HG02642 (cell line): Measurements from ENCODE around the gene TANC1.

Experiments used
- ATAC-seq: cut with Tn5 transposase; IDR thresholded peaks from one replicate; pipeline ENCODE4 v1.9.1; 2021; ENCODE audit warnings: mild to moderate bottlenecking; ENCODE audit not compliant: unreplicated experiment, poor library complexity

Gene TANC1

DNA sequence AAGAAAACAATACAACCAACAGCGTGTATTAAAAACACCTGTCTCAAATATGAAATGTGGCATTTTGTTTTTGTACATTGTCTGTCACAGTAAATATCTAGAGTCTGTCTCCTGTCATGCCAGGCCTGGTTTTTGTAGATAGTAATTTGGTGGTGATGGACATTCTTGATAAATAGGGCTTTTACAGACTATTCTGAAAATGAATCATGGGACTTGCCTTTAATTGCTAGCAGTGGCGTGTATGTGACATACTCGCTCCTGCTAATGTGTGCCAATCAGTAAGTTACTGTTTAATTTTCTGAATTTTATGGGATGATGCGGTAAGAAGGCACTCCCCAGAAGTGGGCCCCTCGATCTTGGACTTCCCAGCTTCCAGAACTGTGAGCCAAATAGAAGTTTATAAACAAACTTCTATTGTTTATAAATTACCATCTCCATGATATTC lies 83.7 kb downstream of the TANC1 start:
- ATAC-seq = no peak

DNA sequence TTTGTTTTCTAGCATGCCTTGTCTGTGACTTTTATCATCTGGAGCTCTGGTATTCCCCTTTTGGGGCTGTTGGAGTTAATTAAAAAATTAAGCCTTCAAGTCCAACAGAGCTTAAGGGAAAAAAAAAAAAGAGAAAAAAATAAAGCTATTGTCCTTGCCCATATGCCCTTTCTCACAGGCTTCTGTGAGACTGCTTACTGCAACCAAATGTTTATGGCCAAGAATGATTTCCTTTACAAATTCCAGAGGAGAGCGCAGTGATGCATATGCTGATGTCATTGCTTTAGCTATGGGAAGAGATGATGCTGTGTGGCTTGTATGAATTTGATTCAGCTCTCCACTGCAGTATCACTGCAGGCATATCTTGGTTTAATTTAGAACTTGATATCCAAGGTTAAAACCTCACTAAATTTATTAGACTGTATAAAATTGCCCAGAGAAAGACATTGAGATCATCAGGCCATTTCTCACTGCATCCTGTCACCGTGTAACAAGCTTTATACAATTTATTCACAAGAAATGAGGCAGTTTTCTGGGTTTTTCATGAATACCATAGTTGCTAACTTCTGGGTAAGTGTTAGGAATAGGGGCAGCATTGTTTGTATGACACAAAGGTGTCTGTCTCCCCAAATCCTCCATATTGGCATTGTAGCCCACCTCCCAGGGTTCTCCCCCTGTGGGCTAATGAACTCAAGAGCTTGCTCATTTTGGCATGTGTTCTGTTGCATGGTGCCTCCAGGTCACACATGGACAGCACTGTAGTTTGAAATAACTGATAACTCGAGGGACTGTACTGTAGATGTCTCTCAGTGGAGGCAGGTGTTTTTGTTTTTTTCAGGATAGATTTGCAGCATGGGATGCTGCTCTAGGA lies 85.0 kb downstream of the TANC1 start:
- ATAC-seq = no peak

DNA sequence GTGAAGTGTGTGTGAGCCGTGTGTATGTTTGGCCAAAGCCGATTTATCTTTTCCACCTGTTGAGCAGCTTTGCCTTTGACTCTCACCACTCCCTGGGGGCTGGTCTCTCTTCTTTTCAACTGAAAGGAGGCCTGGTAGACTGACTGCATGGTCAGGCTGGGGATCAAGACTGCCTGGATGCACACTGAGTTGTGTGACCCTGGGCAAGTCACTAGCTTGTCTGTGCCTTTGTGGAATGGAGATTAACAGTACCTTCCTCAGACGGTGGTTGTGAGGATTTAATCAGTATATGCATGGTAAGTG lies 85.5 kb downstream of the TANC1 start:
- ATAC-seq = no peak

DNA sequence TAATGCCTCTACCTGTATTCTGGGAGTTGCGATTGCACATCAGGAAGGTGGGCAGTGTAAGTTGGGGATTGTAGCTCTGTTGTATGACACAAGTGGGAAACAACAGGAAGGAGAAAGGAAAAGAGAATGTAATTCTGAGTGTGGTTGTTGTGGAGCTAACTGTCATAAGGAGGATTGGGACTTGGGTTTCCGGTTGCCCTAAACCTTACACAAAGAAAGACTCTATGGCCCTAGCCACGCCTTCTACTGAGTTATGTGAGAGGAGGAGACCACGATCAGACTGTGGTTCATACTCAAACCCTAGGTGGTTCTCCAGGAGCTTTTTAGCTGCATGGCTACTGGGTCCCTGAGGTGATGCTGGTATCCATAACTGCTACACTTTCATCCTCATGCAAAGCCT lies 86.5 kb downstream of the TANC1 start:
- ATAC-seq = no peak

DNA sequence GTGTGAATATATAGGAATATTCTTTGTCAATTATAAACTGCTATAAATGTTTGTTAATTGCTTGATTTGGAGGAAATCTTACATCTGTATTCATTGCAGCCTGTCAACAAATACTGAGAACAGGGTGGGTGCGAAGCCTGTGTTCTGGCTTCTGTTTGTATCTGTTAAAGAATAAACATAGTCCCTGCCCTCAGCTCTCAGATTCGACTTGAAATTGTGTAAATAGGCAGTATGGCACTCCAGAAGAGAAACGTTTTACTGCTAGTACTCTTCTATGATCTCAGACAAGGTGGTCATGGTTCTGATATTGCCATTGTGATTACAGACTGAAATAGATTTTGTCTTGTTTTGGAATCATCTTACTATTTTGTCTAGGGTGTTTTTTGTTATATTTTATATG lies 92.1 kb downstream of the TANC1 start:
- ATAC-seq = no peak

DNA sequence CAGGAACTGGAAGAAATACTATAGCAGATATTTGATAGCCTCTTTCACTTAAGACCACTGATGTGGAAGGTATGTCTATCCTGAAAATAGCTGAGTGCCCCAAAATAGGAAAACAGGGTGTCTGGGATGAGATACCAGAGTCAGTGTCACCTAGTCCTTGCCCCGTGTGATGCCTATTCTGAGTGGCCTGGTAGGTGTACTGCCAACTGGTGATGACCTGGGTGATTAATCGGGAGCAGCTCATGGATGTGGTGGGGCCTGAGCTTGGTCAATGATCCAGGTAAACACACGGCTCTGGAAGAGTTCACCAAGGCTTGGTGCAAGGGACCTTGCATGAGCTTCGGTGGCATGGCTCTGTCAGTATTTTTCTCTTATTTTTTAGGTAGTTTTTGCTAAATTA lies 95.2 kb downstream of the TANC1 start:
- ATAC-seq = no peak

DNA sequence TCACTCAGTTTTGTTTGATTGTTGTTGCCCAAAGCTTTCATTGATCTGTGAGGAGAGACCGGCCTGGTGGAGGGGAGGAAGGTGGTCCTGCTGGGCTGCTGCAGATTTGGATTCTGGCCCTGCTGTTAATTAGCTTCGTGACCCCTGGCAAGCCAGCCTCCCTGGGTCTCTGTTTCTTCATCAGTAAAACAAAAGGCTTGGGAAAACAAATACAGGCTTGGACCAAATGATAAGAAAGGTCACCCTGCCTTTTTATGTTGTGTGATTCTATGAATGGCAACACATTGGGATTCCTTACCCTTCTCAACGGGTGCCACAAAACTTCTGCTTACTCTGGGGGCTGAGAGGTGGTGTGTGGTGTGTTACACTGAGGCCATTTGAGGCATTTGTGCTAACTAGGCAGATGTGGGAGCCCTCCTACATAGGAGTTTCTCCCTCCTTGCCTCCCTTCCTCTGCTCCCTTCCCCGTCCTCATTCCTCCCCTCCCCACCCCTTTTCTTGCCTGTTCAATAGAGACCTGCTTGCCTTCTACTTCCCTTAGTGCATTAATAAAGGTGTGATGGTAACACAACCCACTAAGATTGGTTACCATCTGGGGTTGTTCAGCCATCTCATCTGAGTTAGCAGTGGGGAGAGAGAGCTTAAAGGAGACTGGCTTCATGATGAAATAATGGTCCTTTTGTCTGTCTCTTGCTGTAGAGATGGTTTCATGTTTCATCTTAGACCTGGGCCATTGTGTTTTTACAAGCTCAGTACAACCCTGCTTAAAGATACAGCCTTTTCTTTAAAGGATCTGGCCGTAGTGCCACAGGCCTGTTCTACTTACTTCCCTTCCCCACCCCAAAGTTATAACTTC lies 96.2 kb downstream of the TANC1 start:
- no peak for ATAC-seq

DNA sequence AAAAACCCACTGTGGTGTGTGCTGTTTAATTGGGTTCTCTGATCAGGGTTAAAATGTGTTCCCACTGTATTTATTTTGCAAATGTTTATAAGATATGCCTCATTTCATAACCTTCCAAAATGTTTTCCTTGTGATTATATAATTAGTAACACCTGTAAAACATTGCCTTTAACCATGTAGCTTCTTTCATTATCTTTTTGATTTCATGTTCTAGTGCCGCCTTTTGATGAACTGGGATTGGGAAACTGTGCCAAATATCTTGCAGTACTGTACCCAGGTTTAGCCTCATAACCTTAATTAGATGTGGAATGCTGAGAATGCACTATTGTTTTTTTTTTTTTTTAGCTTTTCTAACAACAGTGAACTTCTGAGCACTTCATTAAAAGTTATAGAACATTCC lies 96.9 kb downstream of the TANC1 start:
- ATAC-seq = no peak

DNA sequence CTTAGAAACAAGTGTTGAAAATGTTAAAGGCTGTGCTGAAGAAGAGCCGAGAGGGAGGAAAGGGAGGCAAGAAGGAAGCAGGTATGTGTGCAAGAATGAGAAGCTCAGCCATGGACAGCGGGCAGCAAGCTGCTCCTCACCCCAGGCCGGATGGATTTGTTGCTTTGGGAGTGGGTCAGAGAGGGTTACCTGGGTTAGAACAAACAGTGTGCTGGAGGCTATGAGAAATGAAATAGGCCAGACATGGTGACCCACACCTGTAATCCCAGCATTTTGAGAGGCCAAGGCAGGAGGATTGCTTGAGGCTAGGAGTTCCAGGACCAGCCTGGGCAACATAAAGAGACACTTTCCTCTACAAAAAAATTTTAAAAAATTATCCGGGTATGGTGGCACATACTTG lies 97.5 kb downstream of the TANC1 start:
- no peak for ATAC-seq

DNA sequence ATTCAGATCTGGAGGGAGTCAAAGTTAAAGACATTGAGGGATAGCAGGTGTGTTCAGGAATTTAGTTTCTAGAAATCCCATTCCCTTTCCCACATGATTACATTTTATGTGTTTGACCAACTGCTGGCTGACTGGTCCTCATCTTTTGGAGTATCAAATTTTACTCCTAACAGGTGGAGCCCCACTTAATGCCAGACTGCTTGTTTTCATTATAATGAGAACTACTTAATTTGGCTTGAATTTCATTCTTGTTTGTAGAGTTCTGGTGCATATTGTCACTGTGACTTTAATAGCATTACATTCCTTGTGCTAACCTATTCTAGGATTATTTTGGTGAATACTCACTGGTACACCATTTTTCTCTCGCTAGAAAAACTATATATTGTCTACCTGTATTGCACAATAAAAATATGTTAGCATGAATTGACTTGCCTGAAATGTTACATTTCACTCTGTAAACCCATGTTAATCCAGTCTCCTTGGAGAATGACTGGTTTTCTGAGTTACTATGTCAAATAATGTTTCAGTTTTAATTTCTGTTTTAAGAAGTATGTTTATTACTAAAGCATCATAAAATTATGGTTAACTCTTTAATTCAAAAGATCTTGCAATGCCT lies 98.2 kb downstream of the TANC1 start:
- no peak for ATAC-seq

DNA sequence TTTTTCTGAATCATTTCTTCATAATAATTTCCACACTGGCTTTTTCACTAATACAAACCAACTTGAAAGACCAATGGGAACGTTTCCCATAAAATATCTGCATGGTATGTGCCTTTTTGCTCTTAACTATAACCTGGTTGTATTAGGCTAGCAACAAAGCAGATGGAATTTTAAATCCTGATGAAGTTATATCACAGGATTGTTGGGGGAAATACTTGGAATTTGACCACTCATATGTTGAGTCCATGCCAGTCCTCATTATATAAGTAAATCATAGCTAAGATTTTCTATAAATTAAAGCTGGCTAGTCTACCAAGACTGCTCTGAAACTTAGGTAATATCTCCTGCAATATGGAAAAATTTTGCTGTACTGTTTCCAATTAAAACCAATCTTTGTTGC lies 99.5 kb downstream of the TANC1 start:
- ATAC-seq = no peak

DNA sequence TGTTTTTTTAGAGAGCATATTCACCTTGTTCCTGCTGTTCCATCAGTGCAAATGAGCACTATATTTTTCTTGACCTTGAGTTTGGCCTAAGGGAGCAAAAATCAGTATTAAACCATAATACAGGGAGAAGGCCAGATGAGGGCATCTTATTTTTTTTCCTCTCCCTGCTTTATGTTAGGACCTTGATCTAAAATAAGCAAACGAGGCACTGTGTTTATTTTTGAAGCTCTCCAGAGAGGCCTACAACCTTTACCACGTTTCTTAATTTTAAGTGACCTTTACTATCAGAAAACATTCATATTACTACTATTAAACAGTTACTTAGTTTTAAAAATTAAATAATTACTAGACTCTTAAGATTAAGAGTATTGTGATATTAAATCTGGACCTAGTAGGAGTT lies 100.8 kb downstream of the TANC1 start:
- ATAC-seq = no peak

DNA sequence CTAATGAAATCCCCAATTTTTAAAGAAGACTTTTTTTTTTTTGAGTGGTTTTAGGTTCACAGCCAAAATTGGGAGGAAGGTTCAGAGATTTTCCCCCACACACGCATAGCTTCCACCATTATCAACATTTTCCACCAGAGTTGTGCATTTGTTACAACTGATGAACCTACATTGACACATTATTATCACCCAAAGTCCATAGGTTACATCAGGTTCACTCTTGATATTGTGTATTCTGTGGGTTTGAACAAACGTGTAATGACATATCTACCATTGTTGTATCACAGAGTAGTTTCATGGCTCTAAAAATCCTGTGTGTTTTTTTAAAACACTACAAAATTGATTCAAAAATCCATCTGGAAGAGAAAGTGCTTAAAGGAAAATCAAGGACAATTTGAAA lies 101.8 kb downstream of the TANC1 start:
- ATAC-seq = no peak

DNA sequence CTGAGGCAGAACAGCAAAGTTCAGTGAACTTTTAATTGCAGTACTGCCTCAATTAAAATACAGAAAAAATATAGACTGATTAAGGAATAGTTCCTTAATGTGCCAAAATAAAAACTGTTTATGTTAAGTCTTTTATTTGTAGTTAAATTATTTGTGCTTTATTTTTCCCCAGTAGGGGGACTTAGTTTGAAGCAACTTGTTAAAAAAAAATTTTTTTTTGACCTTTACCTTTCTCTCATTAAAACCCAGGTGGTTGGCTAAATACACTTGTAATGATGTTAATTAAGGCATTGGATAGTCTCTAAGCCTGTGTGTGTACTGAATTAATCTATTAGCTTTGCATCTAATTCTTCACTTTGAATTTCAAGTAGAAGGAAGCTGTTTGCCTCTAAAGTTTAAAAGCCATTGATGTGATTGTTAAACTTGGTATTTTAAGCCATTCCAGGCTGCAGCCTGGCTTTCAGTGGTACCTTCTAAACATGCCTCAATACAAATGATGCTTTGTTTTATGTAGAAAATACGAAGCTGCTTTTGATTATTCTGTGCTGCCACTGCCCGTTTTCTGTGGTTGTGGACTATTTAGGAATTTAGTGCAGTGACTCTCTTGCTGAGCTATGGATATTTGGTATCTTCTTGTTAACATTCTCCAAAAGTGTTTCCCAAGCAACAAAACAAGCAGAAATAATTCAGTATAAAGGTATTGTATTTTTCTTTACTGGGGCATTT lies 102.9 kb downstream of the TANC1 start:
- no peak for ATAC-seq

DNA sequence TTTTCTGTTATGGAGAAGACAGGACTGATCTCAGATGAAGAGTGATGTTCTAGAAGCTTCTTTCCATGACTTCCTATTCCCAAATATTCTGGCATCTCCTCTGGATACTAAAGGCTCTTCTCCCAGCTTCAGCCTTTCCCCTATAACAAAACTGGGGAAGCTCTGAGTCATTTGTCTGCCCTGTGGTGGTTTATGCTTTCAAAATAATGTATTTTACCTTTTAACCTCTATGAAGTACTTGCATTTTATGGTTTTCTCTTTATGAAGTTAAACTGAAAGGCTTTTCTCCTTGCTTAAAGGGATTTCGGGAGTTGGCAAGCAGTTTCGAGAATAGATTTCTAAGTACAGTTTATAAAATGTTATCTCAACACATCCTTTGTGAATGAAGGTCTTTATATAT lies 104.4 kb downstream of the TANC1 start:
- ATAC-seq = no peak

DNA sequence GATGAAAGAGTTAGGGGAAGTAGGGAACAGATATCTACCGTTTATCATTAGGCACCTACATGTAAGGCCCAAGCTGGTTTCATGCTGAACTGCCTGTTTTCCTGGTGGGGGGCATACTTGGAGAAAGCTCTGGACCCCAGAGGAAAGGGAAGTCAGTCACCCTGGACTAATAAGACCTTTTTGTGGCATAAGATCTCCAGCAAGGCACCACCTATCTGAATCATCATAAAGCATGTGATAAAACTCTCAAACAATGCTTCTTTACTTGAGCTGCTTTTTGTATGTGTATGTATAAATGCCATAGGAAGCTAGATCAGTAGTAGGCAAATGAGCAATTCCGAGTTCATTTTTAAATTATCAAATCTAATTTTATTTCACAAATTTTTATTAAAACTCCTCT lies 104.8 kb downstream of the TANC1 start:
- ATAC-seq = no peak

DNA sequence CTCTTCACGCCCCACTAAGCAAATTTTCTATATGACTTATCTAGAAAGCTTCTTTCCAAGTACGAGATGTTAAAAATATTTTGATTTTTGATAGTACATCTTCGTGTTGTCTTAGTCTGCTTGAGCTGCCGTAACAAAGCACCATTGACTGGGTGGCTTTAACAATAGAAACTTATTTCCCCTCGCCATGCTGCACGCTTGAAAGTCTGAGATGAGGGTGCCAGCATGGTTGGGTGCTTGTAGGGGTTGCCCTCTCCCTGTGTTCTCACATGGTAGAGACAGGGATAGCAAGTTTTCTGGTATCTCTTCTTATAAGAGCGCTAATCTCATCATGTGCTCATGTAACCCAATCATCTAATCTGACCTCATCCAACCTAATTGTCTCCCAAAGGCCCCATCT lies 106.2 kb downstream of the TANC1 start:
- no peak for ATAC-seq

DNA sequence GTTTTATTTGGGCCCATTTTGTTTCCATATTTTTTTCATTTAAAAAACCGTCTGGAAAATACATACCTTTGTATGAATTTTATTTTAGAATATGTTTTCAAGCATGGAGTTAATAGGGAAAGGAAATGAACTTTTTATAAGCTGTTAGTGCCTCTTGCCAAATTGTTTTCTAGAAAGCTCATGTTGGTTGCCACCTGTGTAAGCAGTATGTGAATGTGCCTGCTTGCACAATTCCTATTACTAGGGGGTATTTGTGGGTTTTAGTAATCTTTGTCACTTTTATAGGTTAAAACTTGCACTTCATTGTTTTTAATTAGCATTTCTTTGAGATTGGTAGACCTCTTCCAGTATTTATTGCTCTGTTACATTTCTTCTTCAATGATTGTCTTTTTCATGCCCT lies 107.3 kb downstream of the TANC1 start:
- no peak for ATAC-seq

DNA sequence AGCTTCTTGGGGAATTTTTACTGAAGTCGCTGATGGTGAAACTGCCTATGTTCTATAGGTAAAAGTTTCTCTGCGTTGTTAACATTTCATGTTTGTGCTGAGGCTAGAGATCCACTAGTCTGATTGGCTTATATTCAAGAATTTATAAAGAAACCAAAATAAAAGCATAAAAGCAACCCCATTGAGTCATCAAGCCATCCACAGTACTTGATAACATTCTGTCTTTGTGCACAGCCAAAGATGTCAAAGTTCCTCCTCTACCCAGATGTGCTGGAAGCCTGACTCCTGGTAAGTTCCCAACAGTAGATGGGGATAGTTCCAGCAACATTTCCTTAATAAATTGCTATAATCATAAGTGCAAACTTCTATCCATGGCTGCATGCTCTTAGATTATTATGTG lies 107.8 kb downstream of the TANC1 start:
- no peak for ATAC-seq

DNA sequence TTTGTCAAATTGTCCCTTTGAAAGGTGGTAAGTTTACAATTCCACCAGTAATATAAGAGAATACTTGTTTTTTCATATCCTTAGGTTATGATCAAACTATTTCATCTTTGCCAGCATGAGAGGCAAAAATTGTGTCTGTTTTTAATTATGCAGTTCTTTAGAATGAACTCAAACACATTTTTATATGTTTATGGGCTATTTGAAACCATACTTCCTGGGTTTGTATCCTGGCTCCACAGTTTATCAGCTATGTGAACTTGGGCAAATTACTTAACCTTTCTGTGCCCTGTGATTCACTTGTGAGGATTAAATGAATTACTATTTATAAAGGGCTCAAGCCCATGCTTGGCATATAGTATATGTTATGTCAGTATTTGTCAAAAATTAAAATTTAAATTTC lies 109.4 kb downstream of the TANC1 start:
- no peak for ATAC-seq

DNA sequence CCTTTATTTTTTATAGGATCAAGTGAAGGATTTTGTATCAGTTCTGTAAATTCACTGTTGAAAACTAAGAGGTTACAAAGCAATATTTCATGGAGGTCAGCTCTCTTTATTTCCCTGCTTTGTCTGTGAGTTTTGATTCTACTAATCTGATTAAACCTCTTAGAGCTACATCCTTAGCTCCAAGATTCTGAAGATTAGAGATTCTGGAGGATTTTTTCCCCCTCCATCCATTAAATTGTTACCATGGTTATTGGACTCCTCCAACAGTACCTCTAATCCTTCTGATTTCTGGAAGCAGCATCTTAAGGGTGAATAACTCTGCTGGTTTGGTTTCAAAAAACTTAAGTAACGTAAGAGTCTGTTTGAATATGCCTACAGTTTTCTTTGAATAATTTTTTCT lies 110.0 kb downstream of the TANC1 start:
- no peak for ATAC-seq
